Stimulated activated memory B cell treated with anti-CD40 and anti-IgM and Interleukin-4, amounts not matched to agents 10 μg/mL and 1 μg/mL and 100 μg/mL, for 72 hours (primary cell): ENCODE measurements around the gene KREMEN2.

Experiments
- ATAC-seq: fragments of 150-1000 bp; cut with Tn5 transposase; 2 replicates; pipeline ENCODE4 v1.10.0; 2021
- H3K27ac Mint-ChIP-seq: one replicate; pipeline ENCODE4 v1.8.0; 2022; ENCODE audit warnings: mild to moderate bottlenecking, mixed read lengths
- H3K27me3 Mint-ChIP-seq: one replicate; pipeline ENCODE4 v1.8.0; 2022; ENCODE audit warnings: mixed read lengths
- H3K36me3 Mint-ChIP-seq: one replicate; pipeline ENCODE4 v1.8.0; 2022; ENCODE audit warnings: mixed read lengths
- H3K4me1 Mint-ChIP-seq: one replicate; pipeline ENCODE4 v1.8.0; 2022; ENCODE audit warnings: mixed read lengths
- H3K4me3 Mint-ChIP-seq: one replicate; pipeline ENCODE4 v1.8.0; 2022; ENCODE audit warnings: mild to moderate bottlenecking, moderate library complexity, mixed read lengths
- H3K9me3 Mint-ChIP-seq: one replicate; pipeline ENCODE4 v1.8.0; 2022; ENCODE audit warnings: mixed read lengths

The KREMEN2 gene

GRCh38 chr16:2991566-2992261 lies 27.6 kb downstream of the KREMEN2 start:
- H3K9me3 Mint-ChIP-seq: no peaks in the 10 kb centered on the region

GRCh38 chr16:2992383-2993081 lies 28.5 kb downstream of the KREMEN2 start:
- Mint-ChIP-seq H3K27me3 (peaks cover 63% of the 10 kb centered on the region), H3K27ac (no peak overlapping the region), H3K9me3 (no peaks in the 10 kb centered on the region), H3K4me3 (no peak overlapping the region), H3K4me1 (no peaks in the 10 kb centered on the region), H3K36me3 (no peaks in the 10 kb centered on the region)
- no peak for ATAC-seq

More at GRCh38 chr16:2991566-2992261, 27.6 kb downstream of the KREMEN2 start:
- Mint-ChIP-seq H3K4me1 (no peaks in the 10 kb centered on the region), H3K27ac (no peak overlapping the region), H3K36me3 (no peaks in the 10 kb centered on the region), H3K27me3 (peaks cover 68% of the 10 kb centered on the region), H3K4me3 (no peak overlapping the region)
- ATAC-seq: no peak

GRCh38 chr16:2996298-2996697 lies 32.2 kb downstream of the KREMEN2 start:
- H3K4me1 Mint-ChIP-seq: no peaks in the 10 kb centered on the region
- H3K4me3 Mint-ChIP-seq: no peak overlapping the region
- no peaks in the 10 kb centered on the region for H3K36me3 Mint-ChIP-seq
- H3K27me3 Mint-ChIP-seq: peaks cover 59% of the 10 kb centered on the region
- ATAC-seq: no peak
- no peak overlapping the region for H3K27ac Mint-ChIP-seq
- H3K9me3 Mint-ChIP-seq: no peaks in the 10 kb centered on the region

- H3K9me3 Mint-ChIP-seq: no peaks in the 10 kb centered on the region
- H3K4me3 Mint-ChIP-seq: no peak overlapping the region
- H3K27me3 Mint-ChIP-seq: peaks cover 53% of the 10 kb centered on the region
- H3K27ac Mint-ChIP-seq: no peak overlapping the region
- H3K4me1 Mint-ChIP-seq: peaks cover 5% of the 10 kb centered on the region
- no peak for ATAC-seq
- H3K36me3 Mint-ChIP-seq: no peaks in the 10 kb centered on the region
These were observed 35.9 kb downstream of the KREMEN2 start for GRCh38 chr16:2999929-3000328.

GRCh38 chr16:3000540-3000939 lies 36.5 kb downstream of the KREMEN2 start:
- H3K4me1 Mint-ChIP-seq: peaks cover 7% of the 10 kb centered on the region
- no peaks in the 10 kb centered on the region for H3K36me3 Mint-ChIP-seq
- H3K27ac Mint-ChIP-seq: no peak overlapping the region
- H3K27me3 Mint-ChIP-seq: peaks cover 57% of the 10 kb centered on the region
- ATAC-seq: no peak
- H3K9me3 Mint-ChIP-seq: no peaks in the 10 kb centered on the region
- no peak overlapping the region for H3K4me3 Mint-ChIP-seq

GRCh38 chr16:3001316-3001715 lies 37.2 kb downstream of the KREMEN2 start:
- Mint-ChIP-seq H3K36me3 (no peaks in the 10 kb centered on the region), H3K27me3 (peaks cover 56% of the 10 kb centered on the region), H3K9me3 (no peaks in the 10 kb centered on the region), H3K4me1 (peaks cover 7% of the 10 kb centered on the region), H3K4me3 (no peak overlapping the region), H3K27ac (no peak overlapping the region)
- no peak for ATAC-seq

- H3K27me3 Mint-ChIP-seq: peaks cover 64% of the 10 kb centered on the region
- ATAC-seq: peak; percentile 100
- H3K36me3 Mint-ChIP-seq: no peaks in the 10 kb centered on the region
- no peak overlapping the region for H3K27ac Mint-ChIP-seq
- H3K9me3 Mint-ChIP-seq: no peaks in the 10 kb centered on the region
- H3K4me1 Mint-ChIP-seq: peaks cover 29% of the 10 kb centered on the region
- peak overlapping the region; percentile 59 for H3K4me3 Mint-ChIP-seq
These were observed 39.7 kb downstream of the KREMEN2 start for GRCh38 chr16:3003582-3004270.

- peak; percentile 3 for ATAC-seq
- H3K36me3 Mint-ChIP-seq: no peaks in the 10 kb centered on the region
- no peak overlapping the region for H3K27ac Mint-ChIP-seq
- peaks cover 61% of the 10 kb centered on the region for H3K27me3 Mint-ChIP-seq
- peaks cover 30% of the 10 kb centered on the region for H3K4me1 Mint-ChIP-seq
- H3K9me3 Mint-ChIP-seq: no peaks in the 10 kb centered on the region
- H3K4me3 Mint-ChIP-seq: peak overlapping the region; percentile 72
These were observed 40.2 kb downstream of the KREMEN2 start for GRCh38 chr16:3004319-3004718.

- Mint-ChIP-seq H3K27ac (no peak overlapping the region), H3K36me3 (no peaks in the 10 kb centered on the region), H3K27me3 (peaks cover 56% of the 10 kb centered on the region), H3K9me3 (no peaks in the 10 kb centered on the region), H3K4me1 (peaks cover 30% of the 10 kb centered on the region), H3K4me3 (peak overlapping the region; percentile 72)
- ATAC-seq: no peak
These were observed 40.8 kb downstream of the KREMEN2 start for GRCh38 chr16:3004781-3005284.

GRCh38 chr16:3007059-3007956 lies 43.2 kb downstream of the KREMEN2 start:
- Mint-ChIP-seq H3K36me3 (no peaks in the 10 kb centered on the region), H3K9me3 (no peaks in the 10 kb centered on the region), H3K27me3 (peaks cover 58% of the 10 kb centered on the region), H3K4me3 (no peak overlapping the region), H3K4me1 (peaks cover 30% of the 10 kb centered on the region), H3K27ac (no peak overlapping the region)
- no peak for ATAC-seq

GRCh38 chr16:3007957-3008689 lies 44.0 kb downstream of the KREMEN2 start:
- Mint-ChIP-seq H3K36me3 (no peaks in the 10 kb centered on the region), H3K4me3 (no peak overlapping the region), H3K4me1 (peaks cover 30% of the 10 kb centered on the region), H3K27me3 (peaks cover 66% of the 10 kb centered on the region), H3K9me3 (no peaks in the 10 kb centered on the region), H3K27ac (no peak overlapping the region)
- no peak for ATAC-seq

GRCh38 chr16:3008690-3009037 lies 44.6 kb downstream of the KREMEN2 start:
- no peaks in the 10 kb centered on the region for H3K9me3 Mint-ChIP-seq
- H3K27me3 Mint-ChIP-seq: peaks cover 71% of the 10 kb centered on the region
- no peak overlapping the region for H3K27ac Mint-ChIP-seq
- no peak for ATAC-seq
- H3K4me1 Mint-ChIP-seq: peaks cover 30% of the 10 kb centered on the region
- no peaks in the 10 kb centered on the region for H3K36me3 Mint-ChIP-seq
- no peak overlapping the region for H3K4me3 Mint-ChIP-seq

- no peak for ATAC-seq
- Mint-ChIP-seq H3K36me3 (no peaks in the 10 kb centered on the region), H3K27me3 (peaks cover 78% of the 10 kb centered on the region), H3K9me3 (no peaks in the 10 kb centered on the region), H3K27ac (no peak overlapping the region), H3K4me3 (no peak overlapping the region), H3K4me1 (peaks cover 27% of the 10 kb centered on the region)
These were observed 45.7 kb downstream of the KREMEN2 start for GRCh38 chr16:3009568-3010390.

GRCh38 chr16:3010510-3010909 lies 46.4 kb downstream of the KREMEN2 start:
- H3K4me3 Mint-ChIP-seq: no peak overlapping the region
- H3K9me3 Mint-ChIP-seq: no peaks in the 10 kb centered on the region
- ATAC-seq: no peak
- H3K27ac Mint-ChIP-seq: no peak overlapping the region
- H3K27me3 Mint-ChIP-seq: peaks cover 72% of the 10 kb centered on the region
- peaks cover 23% of the 10 kb centered on the region for H3K4me1 Mint-ChIP-seq
- H3K36me3 Mint-ChIP-seq: no peaks in the 10 kb centered on the region
